ENCODE measurements around the gene TRIM71. TPM values are rescaled to one million over a fixed set of nuclear protein-coding genes. Genes with fewer than 3 reads are reported as not detected.

Gene TRIM71
- total and polyA plus RNA-seq, 2 of the 13 experiments (the other 11 are each of a cell fraction or from before 2014, with no cell fraction given), result 21.7 to 76.9 TPM

GRCh38 chr3:32840086-32840841 is 22.5 kb downstream of the TRIM71 start (continued):
- TF ChIP-seq, protein P1, sequence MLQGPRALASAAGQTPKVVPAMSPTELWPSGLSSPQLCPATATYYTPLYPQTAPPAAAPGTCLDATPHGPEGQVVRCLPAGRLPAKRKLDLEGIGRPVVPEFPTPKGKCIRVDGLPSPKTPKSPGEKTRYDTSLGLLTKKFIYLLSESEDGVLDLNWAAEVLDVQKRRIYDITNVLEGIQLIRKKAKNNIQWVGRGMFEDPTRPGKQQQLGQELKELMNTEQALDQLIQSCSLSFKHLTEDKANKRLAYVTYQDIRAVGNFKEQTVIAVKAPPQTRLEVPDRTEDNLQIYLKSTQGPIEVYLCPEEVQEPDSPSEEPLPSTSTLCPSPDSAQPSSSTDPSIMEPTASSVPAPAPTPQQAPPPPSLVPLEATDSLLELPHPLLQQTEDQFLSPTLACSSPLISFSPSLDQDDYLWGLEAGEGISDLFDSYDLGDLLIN (CRISPR knock-in tag; IDR thresholded peaks at IDR 0.05; ENCODE audit: borderline replicate concordance), result no peak
- no peak for TF ChIP-seq JUNB (CRISPR knock-in tag; IDR thresholded peaks at IDR 0.05; ENCODE audit: borderline replicate concordance)
- no peak; the same call in none of the 2 replicates for TF ChIP-seq POGZ (CRISPR knock-in tag; IDR thresholded peaks at IDR 0.05)
- TF ChIP-seq, protein P2, sequence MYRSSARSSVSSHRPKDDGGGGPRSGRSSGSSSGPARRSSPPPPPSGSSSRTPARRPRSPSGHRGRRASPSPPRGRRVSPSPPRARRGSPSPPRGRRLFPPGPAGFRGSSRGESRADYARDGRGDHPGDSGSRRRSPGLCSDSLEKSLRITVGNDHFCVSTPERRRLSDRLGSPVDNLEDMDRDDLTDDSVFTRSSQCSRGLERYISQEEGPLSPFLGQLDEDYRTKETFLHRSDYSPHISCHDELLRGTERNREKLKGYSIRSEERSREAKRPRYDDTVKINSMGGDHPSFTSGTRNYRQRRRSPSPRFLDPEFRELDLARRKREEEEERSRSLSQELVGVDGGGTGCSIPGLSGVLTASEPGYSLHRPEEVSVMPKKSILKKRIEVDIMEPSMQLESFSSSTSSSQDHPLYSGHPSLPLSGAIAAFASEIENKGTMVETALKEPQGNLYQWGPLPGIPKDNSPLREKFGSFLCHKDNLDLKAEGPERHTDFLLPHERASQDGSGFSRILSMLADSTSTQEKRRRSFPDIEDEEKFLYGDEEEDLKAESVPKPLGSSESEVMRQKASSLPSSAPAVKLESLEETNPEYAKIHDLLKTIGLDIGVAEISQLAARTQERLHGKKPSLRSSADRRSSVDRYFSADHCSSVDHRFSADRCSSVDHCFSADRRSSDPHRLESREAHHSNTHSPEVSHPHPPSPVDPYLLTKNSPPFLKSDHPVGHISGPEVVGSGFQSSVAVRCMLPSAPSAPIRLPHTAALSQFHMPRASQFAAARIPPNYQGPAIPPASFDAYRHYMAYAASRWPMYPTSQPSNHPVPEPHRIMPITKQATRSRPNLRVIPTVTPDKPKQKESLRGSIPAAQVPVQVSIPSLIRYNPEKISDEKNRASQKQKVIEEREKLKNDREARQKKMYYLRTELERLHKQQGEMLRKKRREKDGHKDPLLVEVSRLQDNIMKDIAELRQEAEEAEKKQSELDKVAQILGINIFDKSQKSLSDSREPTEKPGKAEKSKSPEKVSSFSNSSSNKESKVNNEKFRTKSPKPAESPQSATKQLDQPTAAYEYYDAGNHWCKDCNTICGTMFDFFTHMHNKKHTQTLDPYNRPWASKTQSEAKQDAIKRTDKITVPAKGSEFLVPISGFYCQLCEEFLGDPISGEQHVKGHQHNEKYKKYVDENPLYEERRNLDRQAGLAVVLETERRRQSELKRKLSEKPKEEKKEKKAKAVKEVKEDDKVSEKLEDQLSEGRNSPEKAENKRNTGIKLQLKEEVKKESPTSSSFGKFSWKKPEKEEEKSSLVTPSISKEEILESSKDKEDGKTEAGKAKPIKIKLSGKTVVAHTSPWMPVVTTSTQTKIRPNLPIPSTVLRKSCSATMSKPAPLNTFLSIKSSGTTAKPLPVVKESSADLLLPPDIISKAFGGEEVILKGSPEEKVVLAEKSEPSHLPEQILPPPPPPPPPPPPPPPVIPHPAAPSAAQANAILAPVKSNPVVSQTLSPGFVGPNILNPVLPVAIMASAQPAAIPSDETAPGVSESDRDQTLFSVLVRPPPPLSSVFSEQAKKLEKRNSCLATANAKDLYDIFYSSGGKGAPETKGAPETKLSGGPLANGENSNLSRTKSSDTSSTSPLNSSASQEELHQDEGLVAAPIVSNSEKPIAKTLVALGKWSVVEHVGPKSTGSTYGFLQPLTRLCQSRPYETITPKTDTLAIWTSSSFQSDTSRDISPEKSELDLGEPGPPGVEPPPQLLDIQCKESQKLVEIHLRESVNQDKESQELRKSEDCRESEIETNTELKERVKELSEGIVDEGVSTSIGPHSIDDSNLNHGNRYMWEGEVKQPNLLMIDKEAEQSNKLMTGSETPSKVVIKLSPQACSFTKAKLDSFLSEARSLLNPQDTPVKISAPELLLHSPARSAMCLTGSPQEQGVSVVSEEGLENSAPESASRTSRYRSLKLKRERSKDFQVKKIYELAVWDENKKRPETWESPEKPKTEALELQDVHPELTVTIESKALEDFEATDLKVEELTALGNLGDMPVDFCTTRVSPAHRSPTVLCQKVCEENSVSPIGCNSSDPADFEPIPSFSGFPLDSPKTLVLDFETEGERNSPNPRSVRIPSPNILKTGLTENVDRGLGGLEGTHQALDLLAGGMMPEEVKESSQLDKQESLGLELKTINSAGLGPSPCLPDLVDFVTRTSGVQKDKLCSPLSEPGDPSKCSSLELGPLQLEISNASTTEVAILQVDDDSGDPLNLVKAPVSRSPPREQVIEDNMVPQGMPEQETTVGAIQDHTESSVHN (CRISPR knock-in tag; IDR thresholded peaks at IDR 0.05), result no peak
- TF ChIP-seq ZNF224 (CRISPR knock-in tag; IDR thresholded peaks at IDR 0.05), result 0 out of 2 replicates have a peak, but pooled peaks have one; percentile 50
- no peak; the same call in 1 of the 2 replicates for TF ChIP-seq HMG20A (CRISPR knock-in tag; IDR thresholded peaks at IDR 0.05; ENCODE audit: borderline replicate concordance)
- TF ChIP-seq ZNF605 (CRISPR knock-in tag; IDR thresholded peaks at IDR 0.05), result peak; percentile 51
- peak; percentile 71 for TF ChIP-seq MIXL1 (CRISPR knock-in tag; IDR thresholded peaks at IDR 0.05)
- TF ChIP-seq, protein P3, sequence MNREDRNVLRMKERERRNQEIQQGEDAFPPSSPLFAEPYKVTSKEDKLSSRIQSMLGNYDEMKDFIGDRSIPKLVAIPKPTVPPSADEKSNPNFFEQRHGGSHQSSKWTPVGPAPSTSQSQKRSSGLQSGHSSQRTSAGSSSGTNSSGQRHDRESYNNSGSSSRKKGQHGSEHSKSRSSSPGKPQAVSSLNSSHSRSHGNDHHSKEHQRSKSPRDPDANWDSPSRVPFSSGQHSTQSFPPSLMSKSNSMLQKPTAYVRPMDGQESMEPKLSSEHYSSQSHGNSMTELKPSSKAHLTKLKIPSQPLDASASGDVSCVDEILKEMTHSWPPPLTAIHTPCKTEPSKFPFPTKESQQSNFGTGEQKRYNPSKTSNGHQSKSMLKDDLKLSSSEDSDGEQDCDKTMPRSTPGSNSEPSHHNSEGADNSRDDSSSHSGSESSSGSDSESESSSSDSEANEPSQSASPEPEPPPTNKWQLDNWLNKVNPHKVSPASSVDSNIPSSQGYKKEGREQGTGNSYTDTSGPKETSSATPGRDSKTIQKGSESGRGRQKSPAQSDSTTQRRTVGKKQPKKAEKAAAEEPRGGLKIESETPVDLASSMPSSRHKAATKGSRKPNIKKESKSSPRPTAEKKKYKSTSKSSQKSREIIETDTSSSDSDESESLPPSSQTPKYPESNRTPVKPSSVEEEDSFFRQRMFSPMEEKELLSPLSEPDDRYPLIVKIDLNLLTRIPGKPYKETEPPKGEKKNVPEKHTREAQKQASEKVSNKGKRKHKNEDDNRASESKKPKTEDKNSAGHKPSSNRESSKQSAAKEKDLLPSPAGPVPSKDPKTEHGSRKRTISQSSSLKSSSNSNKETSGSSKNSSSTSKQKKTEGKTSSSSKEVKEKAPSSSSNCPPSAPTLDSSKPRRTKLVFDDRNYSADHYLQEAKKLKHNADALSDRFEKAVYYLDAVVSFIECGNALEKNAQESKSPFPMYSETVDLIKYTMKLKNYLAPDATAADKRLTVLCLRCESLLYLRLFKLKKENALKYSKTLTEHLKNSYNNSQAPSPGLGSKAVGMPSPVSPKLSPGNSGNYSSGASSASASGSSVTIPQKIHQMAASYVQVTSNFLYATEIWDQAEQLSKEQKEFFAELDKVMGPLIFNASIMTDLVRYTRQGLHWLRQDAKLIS (CRISPR knock-in tag; IDR thresholded peaks at IDR 0.05), result no peak
- TF ChIP-seq ZNF570 (CRISPR knock-in tag; IDR thresholded peaks at IDR 0.05; ENCODE audit: borderline replicate concordance), result no peak
- TF ChIP-seq SIN3A (IDR thresholded peaks at IDR 0.05; ENCODE audit: borderline replicate concordance, low read depth, low read length), result no peak
- TF ChIP-seq ZNF678 (CRISPR knock-in tag; IDR thresholded peaks at IDR 0.05), result no peak
- TF ChIP-seq ZNF30 (CRISPR knock-in tag; IDR thresholded peaks at IDR 0.05), result no peak
- TF ChIP-seq ZNF672 (CRISPR knock-in tag; IDR thresholded peaks at IDR 0.05), result no peak

Data from HepG2 (cell line).